ENCODE measurements around the gene GGA2.
A peak's percentile ranks its signal among the peaks of the same experiment; 100 is the strongest.

The GGA2 gene

DNA sequence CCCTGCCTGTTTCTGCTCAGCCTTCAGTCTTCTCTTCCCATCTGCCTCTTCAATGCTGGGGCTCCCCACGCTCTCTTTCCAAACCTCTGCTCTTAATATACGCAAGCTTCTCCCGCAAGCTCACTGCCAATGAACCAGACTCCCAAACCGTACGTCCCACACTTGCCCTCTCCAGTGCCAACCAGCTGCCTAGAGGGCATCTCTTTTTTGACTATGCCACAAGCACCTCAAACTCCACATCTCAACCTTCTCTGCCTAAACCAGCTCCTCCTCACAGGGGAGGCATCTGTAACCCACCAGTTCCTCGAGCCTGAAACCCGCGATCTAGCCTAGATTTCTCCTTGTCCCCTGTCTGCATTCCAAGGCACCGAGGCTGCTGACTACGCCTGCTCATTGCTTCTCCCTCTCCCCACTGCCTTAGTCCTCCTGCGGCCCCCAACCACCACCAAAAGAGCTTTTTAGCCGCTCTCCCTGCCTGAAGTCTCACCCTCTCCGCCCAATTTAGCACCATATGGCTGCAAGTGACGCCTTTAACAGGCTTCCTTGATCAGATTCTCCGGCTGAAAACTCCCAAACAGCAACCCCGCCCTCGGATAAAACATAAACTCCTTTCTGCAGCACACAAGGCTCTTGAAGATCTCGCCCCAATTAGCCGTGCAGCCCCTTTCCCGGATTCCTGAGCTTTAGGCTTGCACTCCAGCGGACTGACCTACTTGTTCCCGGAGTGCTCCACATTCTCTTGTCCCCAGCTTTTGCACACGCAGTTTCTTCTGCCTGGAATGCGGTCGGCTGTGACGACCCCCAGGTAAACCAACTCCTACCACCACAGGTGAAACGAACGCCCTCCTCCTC, 1.5 kb downstream of the GGA2 start:
- Histone ChIP-seq H3K36me3 (ENCODE audit: control insufficient read depth in 2 of 2, insufficient read depth in 1 of 2, low read length in 2 of 2) (no peaks in the 10 kb centered on the region; a peak in 1 of 3 replicates), H3K4me3 (ENCODE audit: low read depth, low read length) (peak overlapping the region; percentile 83), H3K4me1 (ENCODE audit: control insufficient read depth, insufficient read depth, low read length) (peaks cover 13% of the 10 kb centered on the region), H3K27ac (ENCODE audit: extremely low read depth, low read depth, low read length) (no peak overlapping the region), H3K9me3 (ENCODE audit: control insufficient read depth, insufficient read depth, low read depth, low read length) (no peaks in the 10 kb centered on the region)
- CTCF ChIA-PET = interaction anchor here (0.5 to 1.6 kb wide), 4 partner anchors 74 to 527 kb away, joined by 3 to 9 read pairs (median 3); no protein-coding TSS in a partner anchor
- POLR2A ChIA-PET = interaction anchor here (0.7 to 1.3 kb wide), 3 partner anchors 19 to 1367 kb away, joined by 3 to 6 read pairs (median 3); no protein-coding TSS in a partner anchor
- TF ChIP-seq, protein P1, sequence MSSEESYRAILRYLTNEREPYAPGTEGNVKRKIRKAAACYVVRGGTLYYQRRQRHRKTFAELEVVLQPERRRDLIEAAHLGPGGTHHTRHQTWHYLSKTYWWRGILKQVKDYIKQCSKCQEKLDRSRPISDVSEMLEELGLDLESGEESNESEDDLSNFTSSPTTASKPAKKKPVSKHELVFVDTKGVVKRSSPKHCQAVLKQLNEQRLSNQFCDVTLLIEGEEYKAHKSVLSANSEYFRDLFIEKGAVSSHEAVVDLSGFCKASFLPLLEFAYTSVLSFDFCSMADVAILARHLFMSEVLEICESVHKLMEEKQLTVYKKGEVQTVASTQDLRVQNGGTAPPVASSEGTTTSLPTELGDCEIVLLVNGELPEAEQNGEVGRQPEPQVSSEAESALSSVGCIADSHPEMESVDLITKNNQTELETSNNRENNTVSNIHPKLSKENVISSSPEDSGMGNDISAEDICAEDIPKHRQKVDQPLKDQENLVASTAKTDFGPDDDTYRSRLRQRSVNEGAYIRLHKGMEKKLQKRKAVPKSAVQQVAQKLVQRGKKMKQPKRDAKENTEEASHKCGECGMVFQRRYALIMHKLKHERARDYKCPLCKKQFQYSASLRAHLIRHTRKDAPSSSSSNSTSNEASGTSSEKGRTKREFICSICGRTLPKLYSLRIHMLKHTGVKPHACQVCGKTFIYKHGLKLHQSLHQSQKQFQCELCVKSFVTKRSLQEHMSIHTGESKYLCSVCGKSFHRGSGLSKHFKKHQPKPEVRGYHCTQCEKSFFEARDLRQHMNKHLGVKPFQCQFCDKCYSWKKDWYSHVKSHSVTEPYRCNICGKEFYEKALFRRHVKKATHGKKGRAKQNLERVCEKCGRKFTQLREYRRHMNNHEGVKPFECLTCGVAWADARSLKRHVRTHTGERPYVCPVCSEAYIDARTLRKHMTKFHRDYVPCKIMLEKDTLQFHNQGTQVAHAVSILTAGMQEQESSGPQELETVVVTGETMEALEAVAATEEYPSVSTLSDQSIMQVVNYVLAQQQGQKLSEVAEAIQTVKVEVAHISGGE (tag by site-specific recombination; conservative IDR thresholded peaks at IDR 0.05; ENCODE audit: low read depth) = peak; percentile 32; the same call in 1 of the 2 replicates
- peak; percentile 84; the same call in 1 of the 2 replicates for TF ChIP-seq ZBTB48 (tag by site-specific recombination; IDR thresholded peaks at IDR 0.05)
- TF ChIP-seq ZBTB17 (tag by site-specific recombination; IDR thresholded peaks at IDR 0.05) = peak; percentile 65
- no peak for TF ChIP-seq ZNF211 (tag by site-specific recombination; IDR thresholded peaks at IDR 0.05; ENCODE audit: low read depth)
- no peak for TF ChIP-seq ZNF341 (tag by site-specific recombination; IDR thresholded peaks at IDR 0.05; ENCODE audit: low read depth)
- TF ChIP-seq KLF1 (tag by site-specific recombination; IDR thresholded peaks at IDR 0.05) = peak; percentile 23
- no peak for TF ChIP-seq ZNF202 (tag by site-specific recombination; IDR thresholded peaks at IDR 0.05; ENCODE audit: borderline replicate concordance)
- TF ChIP-seq ZNF600 (tag by site-specific recombination; IDR thresholded peaks at IDR 0.05) = 0 out of 2 replicates have a peak, but pooled peaks have one; percentile 52
- TF ChIP-seq ZBTB8A (tag by site-specific recombination; IDR thresholded peaks at IDR 0.05) = peak; percentile 43
- no peak for TF ChIP-seq ZNF561 (tag by site-specific recombination; IDR thresholded peaks at IDR 0.05; ENCODE audit: borderline replicate concordance)
- 0 out of 2 replicates have a peak, but pooled peaks have one; percentile 37 for TF ChIP-seq ZNF2 (tag by site-specific recombination; IDR thresholded peaks at IDR 0.05)
- TF ChIP-seq, protein P2, sequence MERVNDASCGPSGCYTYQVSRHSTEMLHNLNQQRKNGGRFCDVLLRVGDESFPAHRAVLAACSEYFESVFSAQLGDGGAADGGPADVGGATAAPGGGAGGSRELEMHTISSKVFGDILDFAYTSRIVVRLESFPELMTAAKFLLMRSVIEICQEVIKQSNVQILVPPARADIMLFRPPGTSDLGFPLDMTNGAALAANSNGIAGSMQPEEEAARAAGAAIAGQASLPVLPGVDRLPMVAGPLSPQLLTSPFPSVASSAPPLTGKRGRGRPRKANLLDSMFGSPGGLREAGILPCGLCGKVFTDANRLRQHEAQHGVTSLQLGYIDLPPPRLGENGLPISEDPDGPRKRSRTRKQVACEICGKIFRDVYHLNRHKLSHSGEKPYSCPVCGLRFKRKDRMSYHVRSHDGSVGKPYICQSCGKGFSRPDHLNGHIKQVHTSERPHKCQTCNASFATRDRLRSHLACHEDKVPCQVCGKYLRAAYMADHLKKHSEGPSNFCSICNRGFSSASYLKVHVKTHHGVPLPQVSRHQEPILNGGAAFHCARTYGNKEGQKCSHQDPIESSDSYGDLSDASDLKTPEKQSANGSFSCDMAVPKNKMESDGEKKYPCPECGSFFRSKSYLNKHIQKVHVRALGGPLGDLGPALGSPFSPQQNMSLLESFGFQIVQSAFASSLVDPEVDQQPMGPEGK (tag by site-specific recombination; IDR thresholded peaks at IDR 0.05) = peak; percentile 49; the same call in 1 of the 2 replicates
- TF ChIP-seq, protein P3, sequence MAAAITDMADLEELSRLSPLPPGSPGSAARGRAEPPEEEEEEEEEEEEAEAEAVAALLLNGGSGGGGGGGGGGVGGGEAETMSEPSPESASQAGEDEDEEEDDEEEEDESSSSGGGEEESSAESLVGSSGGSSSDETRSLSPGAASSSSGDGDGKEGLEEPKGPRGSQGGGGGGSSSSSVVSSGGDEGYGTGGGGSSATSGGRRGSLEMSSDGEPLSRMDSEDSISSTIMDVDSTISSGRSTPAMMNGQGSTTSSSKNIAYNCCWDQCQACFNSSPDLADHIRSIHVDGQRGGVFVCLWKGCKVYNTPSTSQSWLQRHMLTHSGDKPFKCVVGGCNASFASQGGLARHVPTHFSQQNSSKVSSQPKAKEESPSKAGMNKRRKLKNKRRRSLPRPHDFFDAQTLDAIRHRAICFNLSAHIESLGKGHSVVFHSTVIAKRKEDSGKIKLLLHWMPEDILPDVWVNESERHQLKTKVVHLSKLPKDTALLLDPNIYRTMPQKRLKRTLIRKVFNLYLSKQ (tag by site-specific recombination; IDR thresholded peaks at IDR 0.05; ENCODE audit: borderline replicate concordance) = no peak
- no peak for TF ChIP-seq SP7 (tag by site-specific recombination; IDR thresholded peaks at IDR 0.05)

DNA sequence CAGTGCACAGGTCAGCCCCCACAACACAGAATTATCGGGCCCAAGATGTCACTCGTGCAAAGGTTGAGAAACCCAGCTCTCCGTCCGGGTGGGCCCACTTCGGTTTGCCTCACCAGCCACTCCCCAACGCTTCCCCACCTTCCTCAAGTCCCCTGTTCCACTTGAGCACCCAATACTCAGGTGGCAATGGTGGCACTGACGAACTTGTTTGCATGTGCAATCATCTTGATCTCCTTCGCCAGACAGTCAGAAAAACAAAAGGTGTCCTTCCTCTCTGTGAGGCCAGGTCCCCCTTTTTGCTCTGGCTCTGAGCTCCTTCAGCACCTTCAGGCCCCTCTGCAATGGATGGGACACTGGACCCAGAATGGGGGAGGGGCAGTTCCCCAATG, 3.7 kb downstream of the GGA2 start:
- no peaks in the 10 kb centered on the region for H3K9me3 ChIP-seq (ENCODE audit: control insufficient read depth, insufficient read depth, low read depth, low read length)
- CTCF ChIA-PET = interaction anchor here (1.0 kb wide), 1 partner anchor 44 kb away, joined by 3 read pairs; no protein-coding TSS in a partner anchor
- no peak overlapping the region for H3K4me3 ChIP-seq (ENCODE audit: low read depth, low read length)
- TF ChIP-seq ZNF549 (tag by site-specific recombination; IDR thresholded peaks at IDR 0.05) (no peak), ZFP69B (tag by site-specific recombination; IDR thresholded peaks at IDR 0.05) (0 out of 2 replicates have a peak, but pooled peaks have one; percentile 23)
- TF ChIP-seq, protein P1 (tag by site-specific recombination; conservative IDR thresholded peaks at IDR 0.05; ENCODE audit: low read depth) = no peak
- H3K36me3 ChIP-seq (ENCODE audit: control insufficient read depth in 2 of 2, insufficient read depth in 1 of 2, low read length in 2 of 2) = peaks cover 0 to 3% of the 10 kb centered on the region in 2 experiments; a peak in 2 of 3 replicates
- POLR2A ChIA-PET = no interaction called here
- H3K4me1 ChIP-seq (ENCODE audit: control insufficient read depth, insufficient read depth, low read length) = peaks cover 13% of the 10 kb centered on the region
- no peak overlapping the region for H3K27ac ChIP-seq (ENCODE audit: extremely low read depth, low read depth, low read length)

All from HEK293 (cell line).